ENCODE results near the gene BMP4.

BMP4 gene

DNA sequence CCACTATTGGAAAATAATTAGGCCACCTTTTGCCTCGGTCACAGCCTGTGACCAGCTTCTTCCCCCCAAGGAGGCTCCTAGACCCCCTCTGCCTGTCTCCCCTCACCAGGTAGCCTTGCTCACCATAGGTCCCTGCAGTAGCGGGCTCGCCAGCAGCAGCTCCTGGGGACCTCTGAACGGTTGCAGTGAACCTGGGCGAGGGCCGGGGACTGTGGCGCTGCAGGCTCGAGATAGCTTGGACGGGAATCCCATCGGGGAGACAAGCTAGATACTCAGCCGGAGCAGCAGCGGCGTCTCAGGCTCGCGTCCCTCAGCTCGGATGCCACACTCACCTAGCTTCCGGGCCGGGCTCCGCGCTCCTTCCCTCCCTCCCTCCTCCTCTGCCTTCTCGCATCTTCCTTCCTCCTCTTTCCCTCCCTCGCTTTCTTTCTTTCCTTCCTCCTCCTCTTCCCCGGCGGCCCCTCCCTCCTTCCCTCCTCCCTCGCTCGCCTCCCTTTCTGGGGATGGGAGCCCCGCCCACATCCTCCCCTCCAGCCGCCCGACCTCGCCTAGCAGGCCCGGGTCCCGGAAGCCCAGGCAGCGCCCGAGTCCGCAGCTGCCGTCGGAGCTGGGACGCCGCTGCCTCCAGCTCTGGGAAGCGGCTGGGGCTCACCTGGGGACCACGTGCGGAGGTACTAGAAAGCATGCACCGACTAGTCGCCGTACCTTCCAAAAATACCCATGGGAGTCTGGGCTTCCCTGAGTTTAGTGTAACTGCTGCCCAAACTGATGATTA is at the start of gene BMP4:
Gene BMP4, minus strand, starts transcription at position 399 of the 775 bp plus-strand sequence. CDS start 4,603 bp downstream, outside the sequence.
- no peak for TF ChIP-seq CTCF (IDR thresholded peaks at IDR 0.05)

DNA sequence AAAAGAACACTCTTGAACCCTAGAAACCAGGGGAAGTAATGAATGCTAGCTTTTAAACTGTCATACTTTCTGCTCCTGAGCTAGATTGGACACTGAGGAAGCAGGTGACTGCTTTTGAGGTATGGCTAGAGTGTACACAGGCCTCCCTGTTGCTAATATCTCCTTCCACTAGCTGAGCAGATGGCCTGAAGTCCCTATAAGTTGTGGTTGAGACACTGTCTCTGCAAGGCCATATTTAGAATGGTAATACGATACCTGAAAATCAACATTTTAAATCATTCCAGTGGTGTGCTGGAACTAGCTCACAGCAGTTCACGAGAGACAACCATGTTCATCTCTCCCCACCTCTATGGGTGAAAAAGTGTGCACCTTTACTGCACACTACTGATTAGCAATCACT is 46.4 kb upstream of the BMP4 start:
- TF ChIP-seq CTCF (IDR thresholded peaks at IDR 0.05) = no peak

DNA sequence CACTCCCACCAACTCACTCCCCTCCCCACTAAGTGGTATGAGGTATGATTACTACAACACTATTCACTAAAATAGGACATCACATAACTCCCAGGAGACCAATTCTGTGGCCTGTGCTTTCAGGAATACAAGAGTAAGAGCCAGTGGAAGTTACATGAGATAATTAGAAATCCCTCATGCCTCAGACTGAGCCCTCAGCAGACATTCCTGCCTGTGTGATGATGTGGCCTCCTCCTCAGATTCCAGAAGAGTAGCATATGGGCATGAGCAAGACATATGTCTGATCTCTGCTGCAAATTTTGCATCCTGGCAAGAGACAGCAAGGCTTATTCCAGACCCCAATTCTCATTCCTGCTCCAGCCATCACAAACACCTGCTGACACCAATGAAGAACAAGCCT is 46.0 kb upstream of the BMP4 start:
- TF ChIP-seq CTCF (IDR thresholded peaks at IDR 0.05) = no peak

DNA sequence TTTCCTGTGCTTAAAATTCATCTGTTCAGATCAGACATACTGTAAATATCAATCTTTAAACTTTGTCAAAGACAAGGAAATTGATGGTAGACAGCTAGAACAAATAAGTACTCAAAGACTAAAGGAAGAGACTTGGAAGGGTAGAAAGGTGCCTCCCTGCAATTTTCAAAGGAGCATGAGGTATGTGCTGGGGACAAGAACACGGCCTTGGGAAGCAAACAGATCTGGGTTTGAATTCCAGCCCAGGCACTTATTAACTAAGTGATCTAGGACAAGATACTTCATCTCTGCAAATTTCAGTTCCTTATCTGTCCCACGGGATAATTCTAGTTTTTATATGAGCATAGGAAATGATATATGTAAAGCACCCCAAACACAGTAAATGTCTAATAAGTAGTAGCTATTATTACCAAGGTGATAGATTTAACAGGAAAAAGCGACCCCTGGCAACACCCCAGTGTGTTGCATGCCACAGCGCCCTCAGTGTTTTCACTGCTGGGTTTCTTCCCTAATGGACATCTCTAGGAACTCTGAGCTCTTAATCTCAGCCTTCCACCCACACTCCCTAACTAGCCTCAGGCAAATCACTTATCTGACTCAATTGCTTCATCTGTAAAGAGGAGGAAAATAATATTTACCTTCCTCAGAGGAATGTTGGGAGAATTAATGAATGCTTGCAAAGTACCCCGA is 44.7 kb upstream of the BMP4 start:
- no peak for TF ChIP-seq CTCF (IDR thresholded peaks at IDR 0.05)

GRCh38 chr14:54000341-54000811 is 43.8 kb upstream of the BMP4 start:
- TF ChIP-seq CTCF (IDR thresholded peaks at IDR 0.05) = no peak

GRCh38 chr14:53999061-53999488 is 42.5 kb upstream of the BMP4 start:
- TF ChIP-seq CTCF (IDR thresholded peaks at IDR 0.05) = no peak

GRCh38 chr14:53996041-53996440 is 39.4 kb upstream of the BMP4 start:
- TF ChIP-seq CTCF (IDR thresholded peaks at IDR 0.05) = no peak
